NCI-H446 treated with DMSO at 0.1 percent for 48 hours (cell line): ENCODE results near the gene CCDC167.

Source experiments
- DNase-seq: peaks from one replicate; lab custom pipeline; 2025; lab: John Stamatoyannopoulos, UW

The CCDC167 gene

DNA sequence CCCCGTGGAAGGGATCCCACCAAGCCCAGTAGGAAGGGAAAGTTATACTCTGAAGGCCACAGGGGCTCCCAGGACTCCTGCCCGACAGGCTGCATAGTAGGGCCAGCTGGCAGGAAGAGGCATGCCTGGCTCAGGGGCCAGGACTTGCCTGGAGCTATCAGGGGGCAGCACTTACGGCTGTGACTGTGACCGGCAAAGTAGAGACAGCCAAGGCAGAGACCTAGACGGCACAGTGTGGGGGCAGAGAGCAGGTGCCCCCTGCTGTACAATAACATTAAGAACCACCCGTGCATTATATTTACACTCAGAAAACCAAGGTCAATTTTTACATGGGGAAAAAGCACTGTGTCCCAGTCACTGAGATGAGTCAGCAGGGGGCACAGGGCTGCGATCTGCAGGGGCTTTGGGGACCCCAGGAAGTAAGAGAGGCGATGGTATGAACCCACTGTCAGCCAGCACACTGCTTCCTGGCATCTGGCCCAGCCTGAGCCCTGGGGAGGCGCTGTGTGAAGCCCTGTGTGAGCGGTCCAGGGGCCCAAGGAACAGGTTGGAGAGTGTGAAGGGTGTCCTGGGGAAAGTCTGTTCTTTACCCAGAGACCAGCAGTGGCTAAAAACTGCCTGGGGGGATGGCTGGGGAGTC is 9.9 kb downstream of the CCDC167 start:
- no peak for DNase-seq

DNA sequence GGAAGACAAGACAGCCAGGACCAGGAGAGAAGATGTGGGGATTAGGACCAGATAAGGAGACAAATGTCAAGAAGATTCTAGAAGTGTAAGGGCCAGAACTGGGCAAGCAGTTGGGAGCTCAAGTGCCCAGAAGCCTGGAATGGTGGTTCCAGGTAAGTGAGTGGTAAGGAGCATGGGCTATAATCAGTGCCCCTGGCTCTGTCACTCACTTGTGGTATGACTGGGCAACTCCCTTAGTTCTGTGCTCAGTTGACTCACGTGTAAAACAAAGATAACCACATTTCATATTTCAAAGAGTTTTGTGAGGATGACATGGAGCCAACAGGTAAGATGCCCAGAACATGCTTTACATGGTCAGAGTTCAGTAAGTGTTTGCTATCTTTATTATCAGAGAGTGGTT is 11.2 kb downstream of the CCDC167 start:
- DNase-seq = no peak

- DNase-seq = peak; percentile 27
Measured at GRCh38 chr6:37487591-37488380, 11.9 kb downstream of the CCDC167 start.

DNA sequence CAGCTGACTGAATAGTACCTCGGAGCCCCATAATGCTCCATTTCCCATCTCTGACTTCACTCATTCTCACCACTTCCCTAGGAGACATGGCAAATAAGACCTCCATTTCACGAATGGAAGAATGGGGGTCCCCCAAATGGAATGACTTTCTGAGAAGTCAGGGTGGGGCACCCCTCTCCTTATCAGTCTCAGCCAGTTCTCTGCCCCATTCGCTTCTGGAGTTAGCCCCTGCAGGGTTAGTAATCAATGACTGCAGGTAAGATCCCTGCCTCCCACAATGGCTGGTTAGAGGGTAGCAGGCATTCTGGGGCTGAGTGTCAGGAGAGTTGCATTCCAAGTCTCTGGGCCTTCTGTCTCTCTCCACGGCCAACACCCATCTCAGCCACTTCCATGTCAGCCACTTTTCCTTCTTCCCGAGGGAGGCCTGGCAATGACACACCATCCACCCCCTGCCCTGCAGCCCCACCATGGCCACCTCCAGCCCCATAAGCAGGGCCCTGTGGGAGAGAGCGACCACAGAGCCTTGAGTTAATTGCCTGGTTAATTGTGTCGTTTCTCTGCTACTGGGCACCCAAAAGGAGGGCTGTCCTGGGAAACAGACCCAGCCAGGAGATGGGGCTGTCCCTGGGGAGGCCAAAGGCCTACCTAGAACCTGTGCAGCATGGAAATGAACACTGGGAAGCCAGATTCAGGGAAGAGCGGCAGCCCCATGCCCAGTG is 13.4 kb downstream of the CCDC167 start:
- DNase-seq = no peak

- DNase-seq = no peak
Measured at GRCh38 chr6:37485291-37485702, 14.4 kb downstream of the CCDC167 start.

DNA sequence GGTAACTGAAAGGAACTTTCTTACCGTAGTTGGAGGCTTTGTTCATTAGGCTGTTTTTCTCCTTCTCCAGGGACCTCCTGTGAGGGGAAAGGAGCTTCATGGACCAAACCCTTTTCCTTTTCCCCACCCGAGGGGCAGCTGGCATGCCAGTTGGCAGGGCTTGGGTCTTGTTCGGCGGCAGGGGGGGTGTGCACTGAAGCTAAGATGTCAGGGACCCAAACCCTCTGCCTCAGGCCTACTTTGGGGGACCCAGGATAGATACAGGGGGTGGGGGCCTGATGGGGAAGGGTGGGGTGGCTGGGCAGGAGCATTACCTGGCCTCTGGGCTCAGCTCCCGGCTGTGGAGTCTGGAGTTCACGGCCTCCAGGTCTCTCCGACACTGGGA is 14.9 kb downstream of the CCDC167 start:
- no peak for DNase-seq

- DNase-seq = no peak
Measured at GRCh38 chr6:37483917-37484785, 15.5 kb downstream of the CCDC167 start.

- DNase-seq = no peak
Measured at GRCh38 chr6:37483252-37483901, 16.3 kb downstream of the CCDC167 start.

- DNase-seq = no peak
Measured at GRCh38 chr6:37482606-37483251, 17.0 kb downstream of the CCDC167 start.

- no peak for DNase-seq
Measured at GRCh38 chr6:37481711-37482605, 17.7 kb downstream of the CCDC167 start.

GRCh38 chr6:37480951-37481534 is 18.6 kb downstream of the CCDC167 start:
- no peak for DNase-seq

- no peak for DNase-seq
Measured at GRCh38 chr6:37480118-37480736, 19.5 kb downstream of the CCDC167 start.

GRCh38 chr6:37479266-37479854 is 20.3 kb downstream of the CCDC167 start:
- DNase-seq = no peak

DNA sequence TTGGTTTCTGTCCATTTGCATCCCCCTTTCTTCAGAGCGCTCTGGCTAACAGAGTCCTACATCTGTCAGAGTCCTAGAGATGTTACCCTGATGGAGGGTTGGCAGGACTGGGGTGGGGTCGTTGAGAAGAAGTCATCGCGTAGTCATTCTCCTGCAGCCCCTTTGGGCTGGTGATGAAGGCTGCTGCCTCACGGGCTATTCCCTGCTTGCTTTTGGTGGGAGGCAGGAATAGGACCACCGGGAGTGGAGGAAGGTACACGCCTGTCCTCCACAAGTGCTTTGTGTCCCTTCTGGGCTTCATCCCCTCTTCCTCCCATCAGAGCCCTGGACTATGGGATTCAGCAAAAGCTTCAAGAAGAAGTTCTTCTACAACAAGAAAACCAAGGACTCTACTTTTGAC is 20.9 kb downstream of the CCDC167 start:
- DNase-seq = no peak

DNA sequence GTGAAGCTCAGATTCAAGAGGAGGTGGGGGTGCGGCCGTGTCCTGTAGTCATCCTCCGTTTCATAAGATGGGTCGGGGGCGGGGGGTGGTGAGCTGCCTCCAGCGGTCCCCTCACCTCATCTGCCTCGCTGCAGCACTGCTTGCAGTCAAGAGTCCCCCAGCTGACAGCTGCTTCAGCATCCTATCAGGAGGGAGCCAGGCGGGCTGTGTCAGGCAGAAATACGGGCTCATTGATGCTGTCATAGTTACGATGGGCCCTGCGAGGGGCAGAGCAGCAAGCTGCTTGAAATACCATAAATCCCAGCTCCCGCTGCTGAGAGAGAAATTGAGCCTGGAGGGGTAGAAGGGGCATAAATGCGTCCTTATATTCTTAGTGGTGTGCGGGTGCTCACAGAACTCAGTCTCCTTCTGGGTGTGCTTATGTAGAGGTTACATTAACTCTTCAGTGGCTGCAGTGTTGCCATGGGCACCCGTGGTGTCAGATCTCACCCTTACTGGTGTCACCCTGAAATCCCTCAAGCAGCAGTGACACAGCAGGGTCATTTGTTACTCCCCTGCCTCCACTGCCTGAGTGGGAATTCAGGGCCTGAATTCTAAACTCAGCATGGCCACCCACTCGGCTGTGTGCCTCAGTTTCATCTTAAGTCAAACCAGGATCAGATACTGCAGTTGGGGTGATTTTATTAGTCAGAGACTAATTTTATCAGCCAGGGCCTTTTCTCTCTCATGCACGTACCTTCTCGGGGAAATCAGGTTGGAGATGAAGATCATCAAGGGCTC is 21.8 kb downstream of the CCDC167 start:
- no peak for DNase-seq

- DNase-seq = no peak
Measured at GRCh38 chr6:37477191-37477590, 22.5 kb downstream of the CCDC167 start.

DNA sequence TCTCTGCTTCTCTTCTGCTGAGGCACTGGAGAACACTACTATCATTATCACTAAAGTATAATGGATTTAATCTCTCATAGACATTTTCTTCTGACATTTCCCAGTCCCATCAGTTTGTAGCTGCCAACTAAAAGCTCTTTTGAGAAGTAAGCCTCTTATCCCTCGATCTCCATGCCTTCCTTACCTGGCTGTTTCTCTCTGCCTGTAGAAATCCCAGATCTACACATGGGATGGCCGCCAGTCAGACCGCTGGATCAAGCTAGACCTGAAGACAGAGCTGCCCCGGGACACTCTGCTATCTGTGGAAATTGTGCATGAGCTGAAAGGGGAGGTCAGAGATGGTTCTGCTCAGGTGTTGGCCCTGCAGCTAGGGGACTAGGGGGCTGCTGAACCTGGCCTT is 25.4 kb downstream of the CCDC167 start:
- no peak for DNase-seq
